ENCODE results near the gene EIF5A2.

EIF5A2 gene

GRCh38 chr3:170848292-170848917 lies 60.0 kb downstream of the EIF5A2 start:
- DNase-seq: no peak

DNA sequence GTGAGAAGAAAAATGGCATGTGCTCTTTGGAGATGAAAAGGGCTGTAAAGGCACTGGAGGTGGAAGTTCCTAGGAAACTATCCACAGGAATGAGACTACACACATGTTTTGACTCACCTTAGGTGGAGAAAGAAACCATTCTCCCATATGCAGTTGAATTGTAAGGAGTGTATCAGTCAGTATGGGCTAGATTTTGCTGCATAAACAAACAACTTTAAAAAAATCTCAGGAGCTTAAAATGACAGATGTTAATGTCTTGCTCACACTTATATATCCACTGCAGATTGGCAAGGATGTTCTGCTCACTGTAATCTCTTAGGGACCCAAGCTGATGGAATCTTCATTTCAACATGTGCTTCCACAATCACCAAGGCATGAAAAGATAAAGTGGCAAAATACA lies 64.1 kb downstream of the EIF5A2 start:
- no peak for DNase-seq

- no peak for DNase-seq
Measured at GRCh38 chr3:170840291-170840859, 68.1 kb downstream of the EIF5A2 start.

GRCh38 chr3:170839518-170840100 lies 68.8 kb downstream of the EIF5A2 start:
- DNase-seq: no peak
